Neural progenitor cell (in vitro differentiated cells): ENCODE results near the gene BIRC5. TPM values are rescaled to one million over a fixed set of nuclear protein-coding genes. Genes with fewer than 3 reads are reported as not detected.

Source experiments
- DNase-seq: peaks from one replicate; pipeline ENCODE4 v3.0.0-alpha.2; 2016; ENCODE audit warnings: low spot score
- H2AFZ ChIP-seq: fragments of 200-600 bp; sonication (generic); replicated peaks from 2 replicates; pipeline ENCODE4 v1.6.1; 2016; ENCODE audit warnings: antibody characterized with exemption
- H3F3A ChIP-seq: fragments of 200-600 bp; sonication (generic); 2 replicates; pipeline ENCODE4 v1.6.1; 2016; ENCODE audit warnings: antibody characterized with exemption, low read depth
- H3K27ac ChIP-seq: fragments of 200-600 bp; sonication (generic); 2 replicates; pipeline ENCODE4 v1.5.1; 2016; ENCODE audit warnings: mild to moderate bottlenecking
- H3K27me3 ChIP-seq: fragments of 200-600 bp; sonication (generic); 2 replicates; pipeline ENCODE4 v1.6.1; 2016; ENCODE audit warnings: mild to moderate bottlenecking, moderate library complexity
- H3K36me3 ChIP-seq: fragments of 200-600 bp; sonication (generic); 2 replicates; pipeline ENCODE4 v1.5.1; 2016
- H3K4me1 ChIP-seq: fragments of 200-600 bp; sonication (generic); 2 replicates; pipeline ENCODE4 v1.6.1; 2016; ENCODE audit warnings: mixed run types
- H3K4me2 ChIP-seq: fragments of 200-600 bp; sonication (generic); 2 replicates; pipeline ENCODE4 v1.6.1; 2016
- H3K4me3 ChIP-seq: fragments of 200-600 bp; sonication (generic); 2 replicates; pipeline ENCODE4 v1.5.1; 2016
- H3K79me2 ChIP-seq: fragments of 200-600 bp; sonication (generic); 2 replicates; pipeline ENCODE4 v1.6.1; 2016; ENCODE audit warnings: low read depth
- H3K9ac ChIP-seq: fragments of 200-600 bp; sonication (generic); 2 replicates; pipeline ENCODE4 v1.6.1; 2016
- H3K9me3 ChIP-seq: fragments of 200-600 bp; sonication (generic); 2 replicates; pipeline ENCODE4 v1.5.1; 2016; ENCODE audit warnings: low read depth
- H4K20me1 ChIP-seq: fragments of 200-600 bp; sonication (generic); 2 replicates; pipeline ENCODE4 v1.6.1; 2016; ENCODE audit warnings: low read depth
- H3K27ac Mint-ChIP-seq: 3 replicates; pipeline ENCODE4 v1.8.0; 2021; ENCODE audit warnings: mixed read lengths
- H3K27me3 Mint-ChIP-seq: 2 replicates; pipeline ENCODE4 v1.8.0; 2022; ENCODE audit warnings: low read depth, mild to moderate bottlenecking, inconsistent platforms, moderate library complexity, mixed read lengths; ENCODE audit not compliant: insufficient read depth
- H3K36me3 Mint-ChIP-seq: 3 replicates; pipeline ENCODE4 v1.8.0; 2021; ENCODE audit warnings: mixed read lengths
- H3K4me1 Mint-ChIP-seq: 3 replicates; pipeline ENCODE4 v1.8.0; 2021; ENCODE audit warnings: mixed read lengths
- H3K4me3 Mint-ChIP-seq: 3 replicates; pipeline ENCODE4 v1.8.0; 2021; ENCODE audit warnings: mild to moderate bottlenecking, moderate library complexity, mixed read lengths
- H3K9me3 Mint-ChIP-seq: 3 replicates; pipeline ENCODE4 v1.8.0; 2020; ENCODE audit warnings: mixed read lengths
- CTCF ChIP-seq: fragments of 200-600 bp; sonication (generic); IDR thresholded peaks from 2 replicates; pipeline ENCODE4 v1.5.1; 2017; ENCODE audit warnings: antibody characterized with exemption, mild to moderate bottlenecking
- EZH2 ChIP-seq: fragments of 200-600 bp; sonication (generic); IDR thresholded peaks from 2 replicates; pipeline ENCODE4 v1.6.1; 2017; ENCODE audit warnings: antibody characterized with exemption, mild to moderate bottlenecking, moderate library complexity
- EZH2phosphoT487 ChIP-seq: fragments of 200-600 bp; sonication (generic); IDR thresholded peaks from 2 replicates; pipeline ENCODE4 v1.6.1; 2017; ENCODE audit warnings: antibody characterized with exemption
- total RNA-seq: library from RNA; depleted of rRNA; stranded (reverse); fragments of >200 nt; gene quantifications from 2 replicates; pipeline ENCODE4 v1.2.3, GENCODE V29; 2015; ENCODE audit warnings: low replicate concordance

The BIRC5 gene
- total RNA-seq, 1 donor from 2014 or later: 144 TPM

GRCh38 chr17:78235885-78236284 is 21.8 kb downstream of the BIRC5 start:
- Histone ChIP-seq H3K9ac (no peak overlapping the region), H3K9me3 (no peaks in the 10 kb centered on the region), H3K36me3 (no peaks in the 10 kb centered on the region), H3F3A (no peaks in the 10 kb centered on the region), H3K27ac (no peak overlapping the region), H3K4me3 (no peak overlapping the region), H3K4me1 (no peaks in the 10 kb centered on the region), H3K4me2 (no peak overlapping the region), H2AFZ (no peak overlapping the region), H3K79me2 (no peaks in the 10 kb centered on the region), H3K27me3 (peaks cover 24% of the 10 kb centered on the region), H4K20me1 (no peaks in the 10 kb centered on the region)
- Mint-ChIP-seq H3K4me1 (peaks cover 7% of the 10 kb centered on the region), H3K27me3 (peaks cover 21% of the 10 kb centered on the region), H3K4me3 (no peak overlapping the region), H3K9me3 (no peaks in the 10 kb centered on the region), H3K36me3 (no peaks in the 10 kb centered on the region), H3K27ac (no peak overlapping the region)
- no peak for DNase-seq
- no peak for TF ChIP-seq EZH2phosphoT487
- no peak for TF ChIP-seq CTCF
- no peak for TF ChIP-seq EZH2

GRCh38 chr17:78236362-78237127 is 22.5 kb downstream of the BIRC5 start:
- H3K9ac ChIP-seq: no peak overlapping the region
- peaks cover 17% of the 10 kb centered on the region for H3K27me3 ChIP-seq
- DNase-seq: no peak
- Mint-ChIP-seq H3K4me3 (no peak overlapping the region), H3K36me3 (no peaks in the 10 kb centered on the region), H3K4me1 (peaks cover 9% of the 10 kb centered on the region), H3K27me3 (peaks cover 15% of the 10 kb centered on the region), H3K27ac (peak overlapping the region; percentile 63), H3K9me3 (no peaks in the 10 kb centered on the region)
- no peak overlapping the region for H3K4me2 ChIP-seq
- no peaks in the 10 kb centered on the region for H3K79me2 ChIP-seq
- no peak overlapping the region for H3K27ac ChIP-seq
- no peaks in the 10 kb centered on the region for H3K36me3 ChIP-seq
- TF ChIP-seq EZH2phosphoT487: no peak
- no peak for TF ChIP-seq EZH2
- no peak for TF ChIP-seq CTCF
- no peaks in the 10 kb centered on the region for H3K9me3 ChIP-seq
- no peak overlapping the region for H3K4me3 ChIP-seq
- no peaks in the 10 kb centered on the region for H4K20me1 ChIP-seq
- no peaks in the 10 kb centered on the region for H3K4me1 ChIP-seq
- H2AFZ ChIP-seq: no peak overlapping the region
- H3F3A ChIP-seq: no peaks in the 10 kb centered on the region

- H3K9me3 ChIP-seq: no peaks in the 10 kb centered on the region
- DNase-seq: no peak
- no peaks in the 10 kb centered on the region for H3K4me1 ChIP-seq
- no peaks in the 10 kb centered on the region for H3K36me3 ChIP-seq
- H3K4me2 ChIP-seq: no peak overlapping the region
- Mint-ChIP-seq H3K27me3 (peaks cover 11% of the 10 kb centered on the region), H3K4me3 (no peak overlapping the region), H3K4me1 (peaks cover 11% of the 10 kb centered on the region), H3K27ac (peak overlapping the region; percentile 7), H3K9me3 (no peaks in the 10 kb centered on the region), H3K36me3 (no peaks in the 10 kb centered on the region)
- H4K20me1 ChIP-seq: no peaks in the 10 kb centered on the region
- H3K27me3 ChIP-seq: peaks cover 8% of the 10 kb centered on the region
- no peak for TF ChIP-seq CTCF
- no peak for TF ChIP-seq EZH2phosphoT487
- no peak for TF ChIP-seq EZH2
- no peaks in the 10 kb centered on the region for H3F3A ChIP-seq
- no peaks in the 10 kb centered on the region for H3K79me2 ChIP-seq
- H3K9ac ChIP-seq: no peak overlapping the region
- H3K4me3 ChIP-seq: no peak overlapping the region
- H3K27ac ChIP-seq: no peak overlapping the region
- no peak overlapping the region for H2AFZ ChIP-seq
Observed at GRCh38 chr17:78237401-78238012, 23.5 kb downstream of the BIRC5 start.
